ENCODE measurements around the gene CRABP2. TPM values are rescaled to one million over a fixed set of nuclear protein-coding genes. Genes with fewer than 3 reads are reported as not detected.

CRABP2 gene
- total and polyA plus RNA-seq, 5 experiments from 2014 or later, result 0.44 to 2.9 TPM; not detected in 3

DNA sequence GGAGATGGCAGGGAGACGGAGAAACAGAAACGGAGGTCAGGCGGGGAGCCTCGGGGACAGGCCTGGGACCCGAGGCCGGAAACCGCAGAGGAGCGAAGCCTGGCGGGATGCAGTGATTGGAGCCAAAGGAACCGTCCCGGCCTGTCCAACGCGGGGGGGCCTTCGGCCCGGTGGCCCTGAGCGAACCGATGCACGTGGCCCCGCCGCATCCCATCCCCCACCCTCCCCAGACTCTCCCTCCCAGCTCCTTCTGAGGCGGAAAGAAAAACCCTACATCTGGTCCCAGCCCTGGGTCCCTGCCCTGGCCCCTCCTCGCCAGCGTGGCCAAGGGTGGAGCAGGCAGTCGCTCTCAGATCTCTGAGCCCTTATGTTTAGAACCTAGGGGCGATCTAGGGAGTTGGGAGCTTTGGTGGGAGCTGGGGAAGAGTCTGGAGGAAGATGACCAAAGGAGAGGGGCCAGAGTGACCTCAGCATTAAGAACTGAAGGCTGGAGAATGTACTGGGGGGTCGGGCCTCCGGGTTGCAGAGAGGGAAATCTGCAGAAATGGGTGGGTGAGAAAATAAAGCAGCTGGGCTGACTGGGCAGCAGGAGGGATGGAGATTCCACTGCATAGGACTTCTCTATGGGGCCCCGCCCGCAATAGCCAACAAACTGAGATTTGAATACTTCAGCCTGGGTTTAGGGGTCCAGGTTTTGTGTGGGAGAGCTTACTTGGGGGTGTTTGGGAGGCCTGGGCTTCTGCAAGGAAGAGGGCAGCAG lies 1.5 kb upstream of the CRABP2 start:
- H3K4me3 Mint-ChIP-seq, result peak overlapping the region; percentile 85 to 98 (median 91)
- H3K4me1 Mint-ChIP-seq, result peaks cover 13 to 33% (median 29%) of the 10 kb centered on the region in 4 donors
- peaks cover 0 to 18% (median 11%) of the 10 kb centered on the region in 5 donors for H3K27me3 Mint-ChIP-seq
- POLR2A ChIA-PET, result interaction anchor here (1.0 to 4.8 kb wide), 6 partner anchors 17 to 249 kb away, joined by 3 to 33 read pairs (median 8); partner anchors contain the start of genes ISG20L2, METTL25B, MRPL24 and PRCC
- DNase-seq (peak in 3 of 10 donors; percentile 6 to 42 (median 26)), ATAC-seq (peak; percentile 27 to 29)
- H3K36me3 Mint-ChIP-seq, result no peaks in the 10 kb centered on the region
- H3K9me3 Mint-ChIP-seq, result no peaks in the 10 kb centered on the region
- H3K27ac Mint-ChIP-seq, result peak overlapping the region; percentile 53 to 95 (median 91)

- POLR2A ChIA-PET, result interaction anchor here (1.0 to 4.8 kb wide), 7 partner anchors 15 to 248 kb away, joined by 3 to 33 read pairs (median 7); partner anchors contain the start of genes ISG20L2, METTL25B, MRPL24 and PRCC
- Mint-ChIP-seq H3K4me1 (peaks cover 13 to 35% (median 32%) of the 10 kb centered on the region in 4 donors), H3K27me3 (peaks cover 0 to 18% (median 13%) of the 10 kb centered on the region in 5 donors), H3K4me3 (peak overlapping the region; percentile 85 to 98 (median 91)), H3K36me3 (no peaks in the 10 kb centered on the region), H3K27ac (peak overlapping the region; percentile 53 to 95 (median 91)), H3K9me3 (no peaks in the 10 kb centered on the region)
- ATAC-seq, result peak; percentile 68 to 77
- peak; percentile 55 to 84 (median 75) for DNase-seq
These were observed 704 bp upstream of the CRABP2 start for GRCh38 chr1:156705918-156706656.

DNA sequence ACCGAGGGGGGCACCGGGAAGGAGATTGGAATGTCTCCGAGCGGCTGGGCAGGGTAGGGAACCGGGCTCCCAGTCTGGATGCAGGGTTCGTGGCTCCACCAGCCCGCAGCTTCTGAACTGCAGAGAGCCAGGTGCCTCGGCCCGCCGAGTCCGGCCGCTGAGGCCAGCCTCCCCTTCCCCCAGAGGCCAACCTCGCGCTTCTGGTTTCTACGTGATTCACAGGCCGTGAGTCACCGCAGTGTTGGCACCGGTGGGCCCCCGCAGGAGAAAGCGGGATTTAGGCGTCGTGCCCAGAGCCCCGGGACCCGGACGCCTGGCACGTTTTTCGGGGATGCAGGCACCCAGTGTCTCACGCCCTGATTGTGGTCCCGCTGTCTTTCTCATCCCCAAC lies 458 bp downstream of the CRABP2 start:
- ATAC-seq, result no peak
- peaks cover 16 to 46% (median 38%) of the 10 kb centered on the region in 4 donors for H3K4me1 Mint-ChIP-seq
- no peak for DNase-seq
- H3K9me3 Mint-ChIP-seq, result no peaks in the 10 kb centered on the region
- POLR2A ChIA-PET, result interaction anchor here (0.6 to 4.8 kb wide), 6 partner anchors 9 to 63 kb away, joined by 3 to 33 read pairs (median 6); partner anchors contain the start of genes ISG20L2, METTL25B and PRCC
- peaks cover 0 to 21% (median 17%) of the 10 kb centered on the region in 5 donors for H3K27me3 Mint-ChIP-seq
- peak overlapping the region; percentile 61 to 98 (median 90) for H3K4me3 Mint-ChIP-seq
- peak overlapping the region in 2 of 10 donors; percentile 67 to 76 for H3K27ac Mint-ChIP-seq
- H3K36me3 Mint-ChIP-seq, result no peaks in the 10 kb centered on the region

DNA sequence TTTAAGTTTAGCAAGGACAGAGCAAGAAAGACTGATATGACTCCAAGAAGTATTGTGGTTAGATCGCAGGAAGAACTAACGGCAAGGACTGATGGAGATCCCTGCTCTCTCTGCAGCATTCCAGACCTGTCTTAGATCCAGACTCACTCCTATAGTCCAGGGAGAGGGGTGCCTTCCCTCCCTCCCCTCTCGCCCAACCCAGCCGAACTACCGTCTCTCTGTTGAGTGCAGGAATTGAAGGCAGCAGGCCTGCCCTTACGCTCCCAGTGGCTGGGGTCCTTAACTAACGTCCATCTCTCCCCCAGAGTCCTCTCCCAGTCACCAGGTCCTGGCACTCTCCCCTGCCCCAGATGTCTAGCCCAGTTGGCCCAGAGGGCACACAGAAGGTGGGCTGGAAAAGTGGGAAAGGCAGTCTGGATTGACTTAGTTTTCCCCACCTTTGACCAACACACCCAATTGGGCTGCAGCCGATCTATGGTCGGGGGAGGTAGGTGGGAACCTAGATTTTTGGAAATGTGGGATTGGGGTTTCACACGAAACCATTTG lies 1.1 kb downstream of the CRABP2 start:
- no peak for DNase-seq
- Mint-ChIP-seq H3K9me3 (no peaks in the 10 kb centered on the region), H3K36me3 (no peaks in the 10 kb centered on the region), H3K27me3 (peaks cover 0 to 26% (median 19%) of the 10 kb centered on the region in 5 donors), H3K27ac (peak overlapping the region in 4 of 10 donors; percentile 25 to 89 (median 60)), H3K4me1 (peaks cover 17 to 51% (median 39%) of the 10 kb centered on the region in 4 donors), H3K4me3 (peak overlapping the region; percentile 22 to 98 (median 52))
- no peak for ATAC-seq
- POLR2A ChIA-PET, result interaction anchor here (0.6 to 4.8 kb wide), 3 partner anchors 10 to 23 kb away, joined by 3 to 33 read pairs (median 3); partner anchors contain the start of genes ISG20L2 and METTL25B

- peaks cover 0 to 1% (median 0%) of the 10 kb centered on the region in 3 donors for H3K36me3 Mint-ChIP-seq
- H3K4me3 Mint-ChIP-seq, result peak overlapping the region in 9 of 10 donors; percentile 2 to 98 (median 33)
- ATAC-seq, result no peak
- no peak overlapping the region for H3K27ac Mint-ChIP-seq
- no peaks in the 10 kb centered on the region for H3K9me3 Mint-ChIP-seq
- H3K4me1 Mint-ChIP-seq, result peaks cover 19 to 51% (median 40%) of the 10 kb centered on the region in 4 donors
- peaks cover 4 to 31% (median 24%) of the 10 kb centered on the region in 5 donors for H3K27me3 Mint-ChIP-seq
- DNase-seq, result no peak
- POLR2A ChIA-PET, result interaction anchor here (4.8 kb wide), 1 partner anchor 24 kb away, joined by 33 read pairs; the partner anchor contains the start of genes ISG20L2 and METTL25B
These were observed 1.6 kb downstream of the CRABP2 start for GRCh38 chr1:156703741-156704140.

DNA sequence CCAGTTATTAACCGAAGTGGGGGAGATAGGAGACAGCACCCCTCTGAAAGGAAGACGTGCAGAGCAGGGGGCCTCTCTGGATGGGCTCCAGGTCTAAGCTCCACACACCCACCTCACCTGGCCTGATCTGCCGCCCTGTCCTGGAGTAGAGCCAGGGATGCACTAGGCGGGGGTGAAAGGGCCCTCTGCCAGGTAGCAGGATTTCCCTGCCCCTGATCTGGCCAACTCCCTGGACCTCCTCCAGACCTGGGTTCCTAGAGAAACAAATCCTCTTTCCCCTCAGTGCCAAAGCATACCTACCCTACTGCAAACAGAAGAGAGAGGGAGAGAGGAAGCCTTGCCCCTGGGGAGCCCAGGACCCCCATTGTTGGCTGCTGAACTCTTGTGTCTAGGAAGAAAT lies 2.0 kb downstream of the CRABP2 start:
- Mint-ChIP-seq H3K36me3 (peaks cover 0 to 1% (median 0%) of the 10 kb centered on the region in 3 donors), H3K4me3 (peak overlapping the region in 1 of 10 donors; percentile 34)

DNA sequence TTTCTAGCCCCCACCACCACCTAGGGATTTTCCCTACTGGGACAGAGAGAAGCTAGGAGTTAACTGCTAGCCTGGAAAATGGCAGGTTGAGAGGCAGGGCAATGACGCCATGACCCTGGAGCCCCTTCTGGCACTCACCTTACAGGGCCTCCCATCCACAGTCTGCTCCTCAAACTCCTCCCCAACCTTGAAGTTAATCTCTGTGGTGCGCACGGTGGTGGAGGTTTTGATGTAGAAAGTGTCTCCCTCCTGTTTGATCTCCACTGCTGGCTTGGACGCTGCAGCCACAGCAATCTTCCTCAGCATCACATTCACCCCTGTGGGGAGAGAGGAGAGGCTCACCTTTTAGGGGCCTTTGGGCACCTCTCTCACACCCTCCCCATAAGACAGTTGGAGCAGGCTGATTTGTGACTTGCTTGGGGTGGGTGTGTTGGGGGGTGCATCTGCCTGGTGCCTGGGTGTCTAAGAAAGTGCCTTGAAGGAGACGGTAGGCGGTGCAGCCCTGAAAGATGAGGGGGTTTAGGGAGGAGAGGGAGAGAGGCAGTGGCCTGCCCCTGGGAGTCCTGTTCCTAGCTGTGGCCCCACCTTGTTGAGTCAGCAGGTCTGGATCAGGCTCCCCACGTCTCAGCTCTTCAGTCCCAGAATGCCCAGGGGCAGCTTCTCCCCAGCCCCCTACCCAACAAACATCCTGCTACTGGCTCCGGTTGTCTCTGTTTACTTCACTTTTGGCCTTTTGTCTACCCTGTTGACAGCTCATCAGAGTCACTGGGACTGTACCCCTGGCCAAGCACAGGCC lies 4.4 kb downstream of the CRABP2 start:
- POLR2A ChIA-PET, result interaction anchor here (0.6 to 0.7 kb wide), 2 partner anchors 73 to 117 kb away, joined by 3 to 6 read pairs; no protein-coding TSS in a partner anchor
- Mint-ChIP-seq H3K4me1 (peaks cover 11 to 32% (median 25%) of the 10 kb centered on the region in 4 donors), H3K36me3 (peaks cover 0 to 1% (median 0%) of the 10 kb centered on the region in 3 donors), H3K27ac (peak overlapping the region in 5 of 10 donors; percentile 14 to 82 (median 69)), H3K9me3 (no peaks in the 10 kb centered on the region), H3K4me3 (peak overlapping the region in 2 of 10 donors; percentile 44 to 58), H3K27me3 (peaks cover 11 to 57% (median 41%) of the 10 kb centered on the region in 5 donors)
- ATAC-seq (peak; percentile 50 to 88), DNase-seq (peak in 6 of 10 donors; percentile 16 to 56 (median 46))

More for the DNA sequence above, 2.0 kb downstream of the CRABP2 start:
- ATAC-seq, result no peak
- H3K9me3 Mint-ChIP-seq, result no peaks in the 10 kb centered on the region
- DNase-seq, result no peak
- POLR2A ChIA-PET, result interaction anchor here (4.8 kb wide), 1 partner anchor 24 kb away, joined by 33 read pairs; the partner anchor contains the start of genes ISG20L2 and METTL25B
- H3K4me1 Mint-ChIP-seq, result peaks cover 19 to 51% (median 40%) of the 10 kb centered on the region in 4 donors
- H3K27ac Mint-ChIP-seq, result no peak overlapping the region
- peaks cover 7 to 35% (median 25%) of the 10 kb centered on the region in 5 donors for H3K27me3 Mint-ChIP-seq

GRCh38 chr1:156698995-156699394 lies 6.4 kb downstream of the CRABP2 start:
- Mint-ChIP-seq H3K27ac (peak overlapping the region in 1 of 10 donors; percentile 75), H3K36me3 (peaks cover 0 to 1% (median 0%) of the 10 kb centered on the region in 3 donors), H3K4me1 (peaks cover 4 to 21% (median 12%) of the 10 kb centered on the region in 4 donors), H3K27me3 (peaks cover 13 to 58% (median 41%) of the 10 kb centered on the region in 5 donors), H3K9me3 (no peaks in the 10 kb centered on the region), H3K4me3 (no peak overlapping the region)
- DNase-seq (no peak), ATAC-seq (no peak)
- POLR2A ChIA-PET, result no interaction called here

DNA sequence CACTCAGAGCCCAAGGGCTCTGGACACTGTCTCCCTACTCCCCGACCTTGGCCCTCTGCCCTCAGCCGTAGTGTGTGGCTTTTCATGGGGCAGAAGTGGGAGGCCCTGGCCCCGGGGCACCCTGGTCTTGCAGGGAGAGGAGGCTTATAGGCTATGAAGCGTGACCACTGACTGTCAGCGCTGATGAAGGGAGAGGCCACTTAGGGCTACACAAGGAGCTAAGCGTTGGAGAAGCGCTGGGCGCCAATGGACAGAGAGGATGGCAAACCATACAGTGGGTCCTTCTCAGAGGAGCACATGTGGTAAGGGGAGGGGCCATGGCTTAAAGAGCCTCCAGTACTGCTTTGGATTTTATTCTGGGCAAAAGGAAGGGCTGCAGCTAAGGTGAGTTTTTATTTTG lies 7.9 kb downstream of the CRABP2 start:
- no peak for ATAC-seq
- peaks cover 17 to 64% (median 42%) of the 10 kb centered on the region in 5 donors for H3K27me3 Mint-ChIP-seq
- POLR2A ChIA-PET, result no interaction called here

GRCh38 chr1:156696755-156697154 lies 8.6 kb downstream of the CRABP2 start:
- DNase-seq, result peak in 1 of 10 donors; percentile 35
- Mint-ChIP-seq H3K4me1 (peaks cover 14 to 41% (median 27%) of the 10 kb centered on the region in 4 donors), H3K27ac (peak overlapping the region in 1 of 10 donors; percentile 84), H3K9me3 (no peaks in the 10 kb centered on the region), H3K4me3 (no peak overlapping the region), H3K36me3 (peaks cover 0 to 1% (median 0%) of the 10 kb centered on the region in 3 donors), H3K27me3 (peaks cover 22 to 71% (median 49%) of the 10 kb centered on the region in 5 donors)
- ATAC-seq, result no peak
- POLR2A ChIA-PET, result no interaction called here

More for the DNA sequence above, 7.9 kb downstream of the CRABP2 start:
- peaks cover 0 to 1% (median 0%) of the 10 kb centered on the region in 3 donors for H3K36me3 Mint-ChIP-seq
- H3K9me3 Mint-ChIP-seq, result no peaks in the 10 kb centered on the region
- H3K27ac Mint-ChIP-seq, result no peak overlapping the region
- peaks cover 8 to 34% (median 20%) of the 10 kb centered on the region in 4 donors for H3K4me1 Mint-ChIP-seq
- no peak overlapping the region for H3K4me3 Mint-ChIP-seq
- no peak for DNase-seq

DNA sequence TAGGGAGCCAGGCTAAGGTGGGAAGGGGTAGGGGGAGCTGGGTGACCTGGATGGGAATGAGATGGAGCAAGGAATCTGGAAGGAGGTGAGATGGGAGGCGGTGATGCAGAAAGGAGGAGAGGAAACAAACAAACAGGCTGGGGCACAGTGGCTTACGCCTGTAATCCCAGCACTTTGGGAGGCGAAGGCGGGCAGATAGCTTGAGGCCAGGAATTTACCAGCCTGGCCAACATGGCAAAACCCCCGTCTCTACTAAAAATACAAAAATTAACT lies 10.8 kb downstream of the CRABP2 start:
- DNase-seq, result peak in 1 of 10 donors; percentile 41
- peaks cover 27 to 82% (median 62%) of the 10 kb centered on the region in 5 donors for H3K27me3 Mint-ChIP-seq
- ATAC-seq, result no peak
- POLR2A ChIA-PET, result interaction anchor here (0.6 kb wide), 1 partner anchor 76 kb away, joined by 4 read pairs; no protein-coding TSS in a partner anchor
- peak overlapping the region in 3 of 10 donors; percentile 20 to 74 (median 59) for H3K27ac Mint-ChIP-seq
- H3K36me3 Mint-ChIP-seq, result peaks cover 0 to 1% (median 0%) of the 10 kb centered on the region in 3 donors
- H3K9me3 Mint-ChIP-seq, result no peaks in the 10 kb centered on the region
- no peak overlapping the region for H3K4me3 Mint-ChIP-seq
- peaks cover 13 to 28% (median 23%) of the 10 kb centered on the region in 4 donors for H3K4me1 Mint-ChIP-seq
